Common myeloid progenitor, CD34-positive (primary cell): Measurements from ENCODE around the gene MACROD2.
A peak's percentile ranks its signal among the peaks of the same experiment; 100 is the strongest.

Experiments
- CTCF ChIA-PET: fragments of 350-600 bp; sonication (Branson Sonifier 250); formaldehyde crosslinking; loops from one replicate; lab custom pipeline; 2021; ENCODE audit warnings: antibody characterized with exemption; lab: Charles Lee
- POLR2A ChIA-PET: fragments of 350-600 bp; sonication (Branson Sonifier 250); formaldehyde crosslinking; loops from one replicate; lab custom pipeline; 2021; ENCODE audit warnings: antibody characterized with exemption; lab: Charles Lee
- DNase-seq, 3 donors: peaks; one replicate each; pipeline versions ENCODE4 v3.0.0 to v3.0.0-alpha.2; 2013
- H3K27ac ChIP-seq, 2 experiments: 1 replicate in 1 of 2; 2 replicates in 1 of 2; pipeline ENCODE4 v1.7.0; 2013; ENCODE audit warnings: inconsistent platforms in 2 of 2, low read length in 2 of 2, mild to moderate bottlenecking in 2 of 2, low read depth in 1 of 2, moderate library complexity in 1 of 2; ENCODE audit not compliant: severe bottlenecking in 2 of 2, insufficient read depth in 1 of 2, poor library complexity in 1 of 2
- H3K27me3 ChIP-seq, 5 experiments: replicated peaks in 2 of 5; 1 replicate in 3 of 5; 2 replicates in 2 of 5; pipeline versions ENCODE4 v1.6.1 to v1.7.0; 2013; ENCODE audit warnings: low read length in 4 of 5, mild to moderate bottlenecking in 2 of 5, moderate library complexity in 2 of 5, inconsistent platforms in 1 of 5; ENCODE audit not compliant: insufficient read depth in 5 of 5, control insufficient read depth in 4 of 5
- H3K36me3 ChIP-seq, 4 experiments: 1 replicate in 2 of 4; 2 replicates in 2 of 4; pipeline versions ENCODE4 v1.6.1 to v1.7.0; 2013; ENCODE audit warnings: low read length in 3 of 4, control low read depth in 1 of 4, mild to moderate bottlenecking in 1 of 4; ENCODE audit not compliant: control insufficient read depth in 4 of 4, insufficient read depth in 4 of 4
- H3K4me1 ChIP-seq, 4 experiments: 1 replicate in 3 of 4; 2 replicates in 1 of 4; pipeline versions ENCODE4 v1.6.1 to v1.7.1; 2013; ENCODE audit warnings: low read length in 3 of 4, mild to moderate bottlenecking in 3 of 4, control low read depth in 1 of 4, inconsistent platforms in 1 of 4, moderate library complexity in 1 of 4; ENCODE audit not compliant: control insufficient read depth in 4 of 4, insufficient read depth in 4 of 4; ENCODE audit errors: control extremely low read depth in 1 of 4
- H3K4me3 ChIP-seq, 7 experiments: 1 replicate in 4 of 7; 2 replicates in 3 of 7; pipeline versions ENCODE4 v1.5.1 to v1.7.0; 2013; ENCODE audit warnings: mild to moderate bottlenecking in 7 of 7, low read length in 6 of 7, moderate library complexity in 6 of 7, inconsistent platforms in 2 of 7, low read depth in 2 of 7, control low read depth in 1 of 7; ENCODE audit not compliant: insufficient read depth in 4 of 7, control insufficient read depth in 1 of 7; ENCODE audit errors: extremely low read depth in 1 of 7
- H3K9me3 ChIP-seq, 5 experiments: 1 replicate in 4 of 5; 2 replicates in 1 of 5; pipeline versions ENCODE4 v1.6.1 to v1.7.1; 2013; ENCODE audit warnings: low read length in 4 of 5, mild to moderate bottlenecking in 2 of 5, inconsistent platforms in 1 of 5, low read depth in 1 of 5, moderate library complexity in 1 of 5; ENCODE audit not compliant: control insufficient read depth in 4 of 5, insufficient read depth in 2 of 5; ENCODE audit errors: control extremely low read depth in 1 of 5
- WGBS: methylation state at CpG from one replicate; pipeline ENCODE4 v1.1.5; 2013; ENCODE audit not compliant: insufficient coverage; 5-methylcytosine and 5-hydroxymethylcytosine counted together

Gene MACROD2

GRCh38 chr20:15556869-15557268 is 1561.6 kb downstream of the MACROD2 start:
- no peaks in the 10 kb centered on the region for H3K4me1 ChIP-seq

GRCh38 chr20:15561070-15561569 is 1565.8 kb downstream of the MACROD2 start:
- WGBS, result 100% methylated on average over 3 of the region's 3 CpGs
- no peak overlapping the region for H3K4me3 ChIP-seq
- no peak overlapping the region for H3K27ac ChIP-seq
- H3K9me3 ChIP-seq, result no peaks in the 10 kb centered on the region
- no peak for DNase-seq
- ChIA-PET CTCF (no interaction called here), POLR2A (no interaction called here)
- H3K27me3 ChIP-seq, result no peaks in the 10 kb centered on the region
- H3K4me1 ChIP-seq, result no peaks in the 10 kb centered on the region
- H3K36me3 ChIP-seq, result no peaks in the 10 kb centered on the region

More at GRCh38 chr20:15556869-15557268, 1561.6 kb downstream of the MACROD2 start:
- 100% methylated on average over 1 of the region's 1 CpG for WGBS
- POLR2A ChIA-PET, result no interaction called here
- Histone ChIP-seq H3K36me3 (no peaks in the 10 kb centered on the region), H3K9me3 (peaks cover 0 to 15% (median 2%) of the 10 kb centered on the region in 5 experiments), H3K27me3 (no peaks in the 10 kb centered on the region), H3K27ac (no peak overlapping the region), H3K4me3 (no peak overlapping the region)
- no peak for DNase-seq
- CTCF ChIA-PET, result no interaction called here

GRCh38 chr20:15561707-15562404 is 1566.5 kb downstream of the MACROD2 start:
- no peaks in the 10 kb centered on the region for H3K27me3 ChIP-seq
- no peak overlapping the region for H3K4me3 ChIP-seq
- ChIA-PET CTCF (no interaction called here), POLR2A (no interaction called here)
- no peaks in the 10 kb centered on the region for H3K4me1 ChIP-seq
- H3K27ac ChIP-seq, result no peak overlapping the region
- no peaks in the 10 kb centered on the region for H3K36me3 ChIP-seq
- no peak for DNase-seq
- WGBS, result no CpG with 5 or more reads among the region's 5 CpGs
- H3K9me3 ChIP-seq, result no peaks in the 10 kb centered on the region

GRCh38 chr20:15563836-15564235 is 1568.5 kb downstream of the MACROD2 start:
- H3K27ac ChIP-seq, result no peak overlapping the region
- ChIA-PET POLR2A (no interaction called here), CTCF (no interaction called here)
- no peak overlapping the region for H3K4me3 ChIP-seq
- no peaks in the 10 kb centered on the region for H3K4me1 ChIP-seq
- H3K27me3 ChIP-seq, result no peaks in the 10 kb centered on the region
- WGBS, result no CpG with 5 or more reads among the region's 4 CpGs
- DNase-seq, result no peak
- no peaks in the 10 kb centered on the region for H3K36me3 ChIP-seq
- no peaks in the 10 kb centered on the region for H3K9me3 ChIP-seq

GRCh38 chr20:15564981-15565380 is 1569.7 kb downstream of the MACROD2 start:
- ChIA-PET CTCF (no interaction called here), POLR2A (no interaction called here)
- Histone ChIP-seq H3K4me3 (no peak overlapping the region), H3K9me3 (no peaks in the 10 kb centered on the region), H3K36me3 (no peaks in the 10 kb centered on the region), H3K4me1 (no peaks in the 10 kb centered on the region), H3K27ac (no peak overlapping the region), H3K27me3 (no peaks in the 10 kb centered on the region)
- DNase-seq, result peak in 2 of 3 donors; percentile 17 to 62
- WGBS, result 64% methylated on average over 2 of the region's 3 CpGs

GRCh38 chr20:15565786-15566185 is 1570.5 kb downstream of the MACROD2 start:
- no peak for DNase-seq
- CTCF ChIA-PET, result no interaction called here
- POLR2A ChIA-PET, result no interaction called here
- H3K4me3 ChIP-seq, result no peak overlapping the region
- H3K9me3 ChIP-seq, result no peaks in the 10 kb centered on the region
- H3K36me3 ChIP-seq, result no peaks in the 10 kb centered on the region
- H3K27me3 ChIP-seq, result no peaks in the 10 kb centered on the region
- H3K27ac ChIP-seq, result no peak overlapping the region
- no peaks in the 10 kb centered on the region for H3K4me1 ChIP-seq
- 100% methylated on average over 1 of the region's 2 CpGs for WGBS

GRCh38 chr20:15567219-15567618 is 1571.9 kb downstream of the MACROD2 start:
- Histone ChIP-seq H3K9me3 (no peaks in the 10 kb centered on the region), H3K27ac (no peak overlapping the region), H3K27me3 (no peaks in the 10 kb centered on the region), H3K36me3 (no peaks in the 10 kb centered on the region), H3K4me1 (no peaks in the 10 kb centered on the region), H3K4me3 (no peak overlapping the region)
- WGBS, result 80% methylated on average over 1 of the region's 4 CpGs
- ChIA-PET POLR2A (no interaction called here), CTCF (no interaction called here)
- DNase-seq, result no peak
